WI38 (cell line): ENCODE results near the gene TUBA4B.

Experiments used
- H3K4me3 ChIP-seq: 2 replicates; pipeline ENCODE4 v1.5.1; 2011; ENCODE audit warnings: low read depth, mild to moderate bottlenecking, control low read depth, low read length
- TF ChIP-seq, protein P1 (sequence below): IDR thresholded peaks from 2 replicates; pipeline ENCODE4 v1.5.1; 2012; ENCODE audit warnings: low read depth, mild to moderate bottlenecking, control low read depth, low read length

Gene TUBA4B

GRCh38 chr2:219228911-219229304 lies 24.1 kb upstream of the TUBA4B start:
- TF ChIP-seq, protein P1, sequence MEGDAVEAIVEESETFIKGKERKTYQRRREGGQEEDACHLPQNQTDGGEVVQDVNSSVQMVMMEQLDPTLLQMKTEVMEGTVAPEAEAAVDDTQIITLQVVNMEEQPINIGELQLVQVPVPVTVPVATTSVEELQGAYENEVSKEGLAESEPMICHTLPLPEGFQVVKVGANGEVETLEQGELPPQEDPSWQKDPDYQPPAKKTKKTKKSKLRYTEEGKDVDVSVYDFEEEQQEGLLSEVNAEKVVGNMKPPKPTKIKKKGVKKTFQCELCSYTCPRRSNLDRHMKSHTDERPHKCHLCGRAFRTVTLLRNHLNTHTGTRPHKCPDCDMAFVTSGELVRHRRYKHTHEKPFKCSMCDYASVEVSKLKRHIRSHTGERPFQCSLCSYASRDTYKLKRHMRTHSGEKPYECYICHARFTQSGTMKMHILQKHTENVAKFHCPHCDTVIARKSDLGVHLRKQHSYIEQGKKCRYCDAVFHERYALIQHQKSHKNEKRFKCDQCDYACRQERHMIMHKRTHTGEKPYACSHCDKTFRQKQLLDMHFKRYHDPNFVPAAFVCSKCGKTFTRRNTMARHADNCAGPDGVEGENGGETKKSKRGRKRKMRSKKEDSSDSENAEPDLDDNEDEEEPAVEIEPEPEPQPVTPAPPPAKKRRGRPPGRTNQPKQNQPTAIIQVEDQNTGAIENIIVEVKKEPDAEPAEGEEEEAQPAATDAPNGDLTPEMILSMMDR, result no peak
- H3K4me3 ChIP-seq, result peak overlapping the region; percentile 90

- TF ChIP-seq, protein P1, result no peak
- H3K4me3 ChIP-seq, result peak within 1 kb of the TSS; percentile 90
Observed at GRCh38 chr2:219229305-219230058, 23.6 kb upstream of the TUBA4B start, which contains the start of the genes ANKZF1 and ATG9A. TSS of gene ANKZF1 (plus strand) at chr2:219229806. CDS start at chr2:219230258, 452 bp downstream. TSS of gene ATG9A (minus strand) at chr2:219229636. CDS start at chr2:219228024, 1,612 bp downstream.

DNA sequence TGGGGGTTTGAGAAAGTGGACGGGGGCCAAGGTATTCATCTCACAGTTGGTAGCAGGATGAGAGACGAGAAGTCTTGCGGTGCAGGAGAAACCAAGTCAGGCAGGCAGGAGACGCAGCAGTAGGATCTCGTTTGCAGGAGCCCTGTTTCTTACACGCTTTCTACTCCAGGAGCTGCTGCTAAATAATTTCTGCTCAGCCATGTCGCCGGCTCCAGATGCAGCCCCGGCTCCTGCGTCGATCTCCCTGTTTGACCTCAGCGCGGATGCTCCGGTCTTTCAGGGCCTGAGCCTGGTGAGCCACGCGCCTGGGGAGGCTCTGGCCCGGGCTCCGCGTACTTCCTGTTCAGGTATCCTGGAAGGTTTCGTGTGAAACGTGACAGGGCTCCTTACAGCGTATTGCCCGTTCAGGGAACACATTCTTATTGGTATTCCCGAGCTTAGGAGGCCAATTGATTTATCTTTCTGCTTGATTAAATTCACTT lies 22.9 kb upstream of the TUBA4B start:
- H3K4me3 ChIP-seq, result peak overlapping the region; percentile 90
- TF ChIP-seq, protein P1, result no peak

DNA sequence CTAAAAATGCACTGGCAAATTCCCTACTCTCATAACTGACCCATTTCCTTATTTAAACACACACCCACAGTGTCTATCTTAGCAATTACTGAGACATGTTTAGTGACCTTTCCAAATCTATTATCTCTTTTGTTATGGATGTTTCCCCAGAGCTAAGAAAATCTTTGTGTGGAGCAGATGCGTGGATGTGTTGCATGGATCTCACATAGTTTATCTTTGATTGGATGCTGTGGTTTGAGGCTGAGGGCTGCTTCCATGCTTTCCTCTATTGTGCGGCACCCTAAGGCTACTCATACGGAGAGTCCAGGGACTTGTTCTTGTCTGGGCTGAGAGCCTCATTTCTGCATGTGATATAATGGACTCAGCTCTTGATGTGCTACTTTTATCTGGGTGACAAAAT lies 18.7 kb upstream of the TUBA4B start:
- H3K4me3 ChIP-seq, result no peak overlapping the region
- TF ChIP-seq, protein P1, result no peak

GRCh38 chr2:219243291-219243761 lies 9.7 kb upstream of the TUBA4B start:
- TF ChIP-seq, protein P1, result no peak
- no peak overlapping the region for H3K4me3 ChIP-seq

GRCh38 chr2:219244789-219245147 lies 8.3 kb upstream of the TUBA4B start:
- H3K4me3 ChIP-seq, result peak overlapping the region; percentile 68
- TF ChIP-seq, protein P1, result no peak

- peak within 1 kb of the TSS; percentile 68 for H3K4me3 ChIP-seq
- TF ChIP-seq, protein P1, result no peak
Observed at GRCh38 chr2:219245148-219245898, 7.7 kb upstream of the TUBA4B start, which contains the start of the genes GLB1L and STK16. TSS of gene GLB1L (minus strand) at chr2:219245444. CDS start at chr2:219243573, 1,871 bp downstream. TSS of gene STK16 (plus strand) at chr2:219245479. CDS start at chr2:219246000, 521 bp downstream.
